ENCODE data around the gene PPARGC1A.

The PPARGC1A gene

GRCh38 chr4:23878912-23879732 is 10.7 kb downstream of the PPARGC1A start:
- no peak for DNase-seq
- H3K27me3 Mint-ChIP-seq, result no peaks in the 10 kb centered on the region
- no peaks in the 10 kb centered on the region for H3K4me1 Mint-ChIP-seq
- H3K9me3 Mint-ChIP-seq, result peaks cover 0 to 4% of the 10 kb centered on the region in 2 donors
- H3K4me3 Mint-ChIP-seq, result no peak overlapping the region
- ATAC-seq (replicated peaks), result no peak
- no peaks in the 10 kb centered on the region for H3K36me3 Mint-ChIP-seq
- no peak overlapping the region for H3K27ac Mint-ChIP-seq

- Mint-ChIP-seq H3K4me1 (no peaks in the 10 kb centered on the region), H3K27ac (no peak overlapping the region), H3K4me3 (no peak overlapping the region)
Measured at GRCh38 chr4:23878246-23878891, 11.5 kb downstream of the PPARGC1A start.

GRCh38 chr4:23877758-23878229 is 12.1 kb downstream of the PPARGC1A start:
- no peak overlapping the region for H3K4me3 Mint-ChIP-seq
- no peaks in the 10 kb centered on the region for H3K27me3 Mint-ChIP-seq
- H3K9me3 Mint-ChIP-seq, result peaks cover 0 to 4% of the 10 kb centered on the region in 2 donors
- H3K36me3 Mint-ChIP-seq, result no peaks in the 10 kb centered on the region
- no peak overlapping the region for H3K27ac Mint-ChIP-seq
- DNase-seq (no peak), ATAC-seq (replicated peaks) (no peak)
- no peaks in the 10 kb centered on the region for H3K4me1 Mint-ChIP-seq

More at GRCh38 chr4:23878246-23878891, 11.5 kb downstream of the PPARGC1A start:
- DNase-seq, result no peak
- Mint-ChIP-seq H3K36me3 (no peaks in the 10 kb centered on the region), H3K27me3 (no peaks in the 10 kb centered on the region), H3K9me3 (peaks cover 0 to 4% of the 10 kb centered on the region in 2 donors)
- no peak for ATAC-seq (replicated peaks)

- H3K4me3 Mint-ChIP-seq, result no peak overlapping the region
- no peaks in the 10 kb centered on the region for H3K36me3 Mint-ChIP-seq
- peaks cover 0 to 4% of the 10 kb centered on the region in 2 donors for H3K9me3 Mint-ChIP-seq
- H3K27ac Mint-ChIP-seq, result no peak overlapping the region
- H3K27me3 Mint-ChIP-seq, result no peaks in the 10 kb centered on the region
- ATAC-seq (replicated peaks) (no peak), DNase-seq (no peak)
- H3K4me1 Mint-ChIP-seq, result no peaks in the 10 kb centered on the region
Measured at GRCh38 chr4:23876418-23877089, 13.3 kb downstream of the PPARGC1A start.

GRCh38 chr4:23875317-23875716 is 14.5 kb downstream of the PPARGC1A start:
- Mint-ChIP-seq H3K4me1 (no peaks in the 10 kb centered on the region), H3K9me3 (peaks cover 0 to 4% of the 10 kb centered on the region in 2 donors), H3K4me3 (no peak overlapping the region), H3K36me3 (no peaks in the 10 kb centered on the region), H3K27me3 (no peaks in the 10 kb centered on the region), H3K27ac (no peak overlapping the region)
- ATAC-seq (replicated peaks) (no peak), DNase-seq (no peak)

GRCh38 chr4:23874536-23874901 is 15.3 kb downstream of the PPARGC1A start:
- no peak overlapping the region for H3K27ac Mint-ChIP-seq
- no peaks in the 10 kb centered on the region for H3K36me3 Mint-ChIP-seq
- H3K4me3 Mint-ChIP-seq, result no peak overlapping the region
- peaks cover 0 to 1% of the 10 kb centered on the region in 2 donors for H3K9me3 Mint-ChIP-seq
- ATAC-seq (replicated peaks) (no peak), DNase-seq (no peak)
- H3K4me1 Mint-ChIP-seq, result no peaks in the 10 kb centered on the region
- no peaks in the 10 kb centered on the region for H3K27me3 Mint-ChIP-seq

GRCh38 chr4:23873717-23874535 is 15.9 kb downstream of the PPARGC1A start:
- Mint-ChIP-seq H3K4me3 (no peak overlapping the region), H3K36me3 (no peaks in the 10 kb centered on the region), H3K9me3 (peaks cover 0 to 1% of the 10 kb centered on the region in 2 donors), H3K27ac (no peak overlapping the region), H3K4me1 (no peaks in the 10 kb centered on the region), H3K27me3 (no peaks in the 10 kb centered on the region)
- ATAC-seq (replicated peaks) (no peak), DNase-seq (no peak)

GRCh38 chr4:23871426-23871825 is 18.4 kb downstream of the PPARGC1A start:
- Mint-ChIP-seq H3K27me3 (no peaks in the 10 kb centered on the region), H3K27ac (no peak overlapping the region), H3K9me3 (no peaks in the 10 kb centered on the region), H3K4me1 (no peaks in the 10 kb centered on the region), H3K36me3 (no peaks in the 10 kb centered on the region), H3K4me3 (no peak overlapping the region)
- DNase-seq (no peak), ATAC-seq (replicated peaks) (no peak)

- H3K4me3 Mint-ChIP-seq, result no peak overlapping the region
- H3K9me3 Mint-ChIP-seq, result no peaks in the 10 kb centered on the region
- no peak overlapping the region for H3K27ac Mint-ChIP-seq
- no peaks in the 10 kb centered on the region for H3K36me3 Mint-ChIP-seq
- DNase-seq (no peak), ATAC-seq (replicated peaks) (no peak)
- no peaks in the 10 kb centered on the region for H3K27me3 Mint-ChIP-seq
- no peaks in the 10 kb centered on the region for H3K4me1 Mint-ChIP-seq
Measured at GRCh38 chr4:23866450-23867075, 23.3 kb downstream of the PPARGC1A start.

GRCh38 chr4:23861897-23862296 is 27.9 kb downstream of the PPARGC1A start:
- Mint-ChIP-seq H3K27me3 (no peaks in the 10 kb centered on the region), H3K36me3 (no peaks in the 10 kb centered on the region), H3K4me1 (no peaks in the 10 kb centered on the region), H3K9me3 (peaks cover 0 to 4% of the 10 kb centered on the region in 2 donors), H3K4me3 (no peak overlapping the region), H3K27ac (no peak overlapping the region)
- DNase-seq, result no peak
- no peak for ATAC-seq (replicated peaks)

GRCh38 chr4:23860919-23861318 is 28.9 kb downstream of the PPARGC1A start:
- no peak for ATAC-seq (replicated peaks)
- no peaks in the 10 kb centered on the region for H3K36me3 Mint-ChIP-seq
- DNase-seq, result no peak
- H3K4me3 Mint-ChIP-seq, result no peak overlapping the region
- no peaks in the 10 kb centered on the region for H3K4me1 Mint-ChIP-seq
- peaks cover 0 to 4% of the 10 kb centered on the region in 2 donors for H3K9me3 Mint-ChIP-seq
- H3K27me3 Mint-ChIP-seq, result no peaks in the 10 kb centered on the region
- no peak overlapping the region for H3K27ac Mint-ChIP-seq

- Mint-ChIP-seq H3K36me3 (no peaks in the 10 kb centered on the region), H3K27me3 (no peaks in the 10 kb centered on the region), H3K4me1 (no peaks in the 10 kb centered on the region), H3K4me3 (no peak overlapping the region), H3K9me3 (peaks cover 0 to 4% of the 10 kb centered on the region in 2 donors), H3K27ac (no peak overlapping the region)
- ATAC-seq (replicated peaks) (no peak), DNase-seq (no peak)
Measured at GRCh38 chr4:23857367-23857959, 32.4 kb downstream of the PPARGC1A start.

GRCh38 chr4:23856630-23857029 is 33.2 kb downstream of the PPARGC1A start:
- peaks cover 0 to 4% of the 10 kb centered on the region in 2 donors for H3K9me3 Mint-ChIP-seq
- no peaks in the 10 kb centered on the region for H3K36me3 Mint-ChIP-seq
- no peak for DNase-seq
- ATAC-seq (replicated peaks), result no peak
- no peak overlapping the region for H3K27ac Mint-ChIP-seq
- H3K4me3 Mint-ChIP-seq, result no peak overlapping the region
- no peaks in the 10 kb centered on the region for H3K4me1 Mint-ChIP-seq
- H3K27me3 Mint-ChIP-seq, result no peaks in the 10 kb centered on the region
